ENCODE measurements around the gene SCAP.
"Not testable (repeated sequence)": the region's sequence is repeated elsewhere in the genome, so short reads cannot be mapped to it uniquely, and the experiment has no call there.

Gene SCAP

DNA sequence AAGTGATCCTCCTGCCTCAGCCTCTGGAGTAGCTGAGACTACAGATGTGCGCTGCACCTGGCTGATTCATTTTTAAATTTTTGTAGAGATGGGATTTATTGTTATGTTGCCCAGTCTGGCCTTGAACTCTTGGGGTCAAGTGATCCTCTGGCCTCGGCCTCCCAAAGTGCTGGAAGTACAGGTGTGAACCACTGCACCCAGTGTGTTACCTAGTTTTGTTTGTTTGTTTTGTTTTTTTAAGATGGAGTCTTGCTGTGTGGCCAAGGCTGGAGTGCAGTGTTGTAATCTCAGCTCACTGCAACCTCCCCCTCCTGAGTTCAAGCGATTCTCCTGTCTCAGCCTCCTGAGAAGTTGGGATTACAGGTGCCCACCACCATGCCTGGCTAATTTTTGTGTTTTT is 82.8 kb downstream of the SCAP start:
- DNase-seq, result no peak

DNA sequence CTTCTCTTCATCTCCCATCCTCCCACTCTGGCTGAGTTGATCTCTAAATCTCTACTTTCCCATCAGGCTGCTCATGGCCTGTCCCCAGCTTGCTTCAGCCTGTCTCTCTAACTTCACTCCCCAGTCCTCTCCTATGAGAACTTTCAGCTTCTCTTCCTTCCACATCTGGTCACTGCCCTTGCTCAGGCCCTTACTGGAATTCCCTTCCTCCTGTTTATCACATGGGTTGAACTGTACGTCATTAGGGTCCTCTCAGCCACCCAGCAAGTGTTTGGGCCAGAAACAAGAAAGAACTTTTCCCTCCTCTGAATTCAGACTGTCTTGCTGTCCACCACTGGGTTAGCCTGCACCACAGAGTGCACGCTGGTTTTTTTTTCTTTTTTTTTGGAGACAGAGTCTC is 89.9 kb downstream of the SCAP start:
- DNase-seq, result no peak

- DNase-seq, result no peak
Measured at GRCh38 chr3:47385007-47385406, 90.7 kb downstream of the SCAP start.

DNA sequence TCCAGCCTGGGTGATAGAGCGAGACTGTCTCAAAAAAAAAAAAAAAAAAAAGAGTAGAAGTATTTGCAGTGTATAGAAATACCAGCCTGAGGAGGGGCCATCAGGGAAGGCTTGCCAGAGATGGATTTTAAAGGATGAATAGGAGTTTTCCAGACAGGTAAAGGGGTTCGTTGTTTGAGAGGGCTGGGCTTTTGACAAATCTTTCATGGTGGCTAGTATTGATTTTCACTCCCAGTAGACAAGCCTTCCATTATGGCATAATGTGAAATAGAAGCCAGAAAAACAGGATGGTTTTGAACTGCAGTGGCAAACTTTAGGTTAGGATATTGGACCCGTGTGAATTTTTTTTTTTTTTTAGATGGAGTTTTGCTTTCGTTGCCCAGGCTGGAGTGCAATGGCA is 91.3 kb downstream of the SCAP start:
- DNase-seq, result no peak

DNA sequence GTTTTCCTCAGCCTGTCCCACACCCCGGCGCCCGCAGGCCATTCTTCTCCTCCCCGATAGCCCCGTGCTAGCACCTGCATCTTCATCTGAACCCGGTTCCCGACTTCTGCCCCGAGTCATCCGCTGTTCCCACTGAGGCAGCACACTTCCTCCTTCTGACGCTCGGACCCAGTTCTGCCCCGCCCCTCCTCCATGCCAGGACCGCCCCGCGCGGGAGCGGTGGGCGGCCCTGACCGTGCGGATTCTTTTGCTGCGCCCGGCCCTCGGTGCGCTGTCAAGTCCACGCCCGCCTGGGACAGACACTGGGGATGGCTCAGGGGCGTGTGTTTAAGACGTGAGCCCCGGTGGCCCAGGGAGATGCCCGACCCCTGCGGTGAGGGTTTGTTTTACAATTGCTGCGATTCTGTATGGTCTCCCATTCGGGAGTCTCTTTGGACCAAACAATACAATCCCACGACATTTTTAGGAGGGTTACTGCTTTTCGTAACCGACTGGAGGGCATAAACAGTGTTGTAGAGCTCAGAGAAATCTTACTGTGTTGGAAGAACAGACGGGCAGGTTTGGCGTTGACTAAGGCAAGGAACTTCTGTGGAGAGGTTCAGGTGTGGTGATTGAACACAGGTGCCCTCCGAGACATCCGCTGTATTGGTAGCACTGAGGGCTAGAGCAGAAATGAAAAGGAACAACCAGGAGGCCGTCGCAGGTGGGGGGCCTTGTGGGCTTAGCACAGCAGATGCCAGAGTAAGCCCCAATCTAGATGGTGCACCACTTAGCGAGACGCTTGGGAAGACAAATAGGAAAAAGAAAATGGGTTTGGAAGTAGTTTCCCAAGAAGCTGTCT is 94.2 kb downstream of the SCAP start:
- DNase-seq, result peak; percentile 54 to 65

DNA sequence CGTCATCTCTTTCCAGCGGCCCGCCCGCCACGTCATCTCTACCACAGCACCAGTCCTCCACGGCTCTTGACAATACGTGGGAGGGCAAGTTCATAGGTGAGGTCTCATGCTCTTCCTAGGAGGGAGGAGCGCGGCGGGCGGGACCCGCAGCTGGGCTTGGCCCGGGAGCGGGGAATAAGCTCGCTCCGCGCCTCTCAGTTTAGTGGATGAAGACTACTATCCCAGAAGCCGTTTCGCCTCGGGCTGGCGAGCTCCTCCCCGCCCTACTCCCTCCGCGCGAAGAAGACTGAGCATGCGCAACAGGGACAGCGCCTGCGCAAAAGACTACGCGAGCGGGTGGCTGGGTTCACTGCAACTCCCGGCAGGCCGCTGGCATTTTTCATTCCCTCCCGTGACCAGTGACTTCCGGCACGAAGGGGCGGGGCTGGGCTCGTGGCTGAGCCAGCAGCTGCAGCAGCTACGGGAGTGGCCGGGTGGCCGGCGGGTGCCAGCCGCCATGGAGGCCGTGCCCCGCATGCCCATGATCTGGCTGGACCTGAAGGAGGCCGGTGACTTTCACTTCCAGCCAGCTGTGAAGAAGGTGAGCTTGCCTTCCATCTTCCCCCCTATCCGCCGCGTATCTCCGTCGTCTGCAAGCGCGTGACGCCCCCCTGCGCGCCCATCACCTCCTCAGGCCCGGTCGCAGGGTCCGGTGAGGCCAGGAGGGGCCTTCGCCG is 95.0 kb downstream of the SCAP start, which contains the start of gene PTPN23:
Gene PTPN23, plus strand, starts transcription at position 421 of the 716 bp plus-strand sequence. Its CDS starts 76 bp downstream, at position 497.
- DNase-seq, result peak; percentile 96 to 97

DNA sequence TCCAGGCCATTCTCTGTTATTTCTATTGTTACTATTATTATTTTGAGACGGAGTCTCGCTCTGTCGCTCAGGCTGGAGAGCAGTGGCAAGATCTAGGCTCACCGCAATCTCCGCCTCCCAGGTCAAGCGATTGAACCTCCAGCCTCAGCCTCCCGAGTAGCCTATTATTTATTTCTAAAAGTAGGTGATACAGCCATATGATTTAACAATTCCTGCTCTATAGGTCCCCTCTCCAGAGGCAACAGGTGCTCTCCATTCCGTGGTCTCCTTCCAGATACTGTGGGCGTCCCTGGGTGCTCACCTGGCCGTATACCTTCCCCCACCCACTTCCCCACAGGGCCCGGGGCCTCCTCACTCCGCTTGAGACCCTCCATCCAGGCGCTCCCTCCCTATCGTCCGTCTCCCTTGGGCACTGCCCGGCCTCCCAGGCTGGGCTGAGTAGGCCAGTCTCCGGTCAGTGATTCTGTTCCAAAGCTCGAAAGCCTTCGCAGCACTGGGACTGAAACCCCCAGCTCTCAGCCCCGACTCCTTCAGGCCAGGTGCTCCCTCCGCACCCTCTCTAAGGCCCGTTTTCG is 95.6 kb downstream of the SCAP start:
- no peak for DNase-seq

GRCh38 chr3:47379411-47379899 is 96.3 kb downstream of the SCAP start:
- DNase-seq, result no peak

DNA sequence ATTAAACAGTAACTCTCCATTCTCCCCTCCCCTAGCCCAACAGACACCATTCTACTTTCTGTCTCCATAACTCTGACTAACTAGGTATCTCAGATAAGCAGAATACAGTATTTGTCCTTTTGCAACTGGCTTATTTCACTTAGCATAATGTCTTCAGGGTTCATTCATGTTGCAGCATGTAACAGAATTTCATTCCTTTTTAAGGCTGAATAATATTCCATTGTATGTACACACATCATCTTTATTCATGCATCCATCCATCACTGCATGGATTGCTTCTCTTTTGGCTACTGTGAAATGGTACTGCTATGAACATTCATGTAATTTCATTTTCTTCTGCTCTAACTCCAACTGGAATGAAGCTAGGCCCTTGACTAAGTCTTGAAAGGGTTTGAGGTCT is 96.9 kb downstream of the SCAP start:
- DNase-seq, result no peak

GRCh38 chr3:47377186-47377585 is 98.6 kb downstream of the SCAP start:
- no peak for DNase-seq

DNA sequence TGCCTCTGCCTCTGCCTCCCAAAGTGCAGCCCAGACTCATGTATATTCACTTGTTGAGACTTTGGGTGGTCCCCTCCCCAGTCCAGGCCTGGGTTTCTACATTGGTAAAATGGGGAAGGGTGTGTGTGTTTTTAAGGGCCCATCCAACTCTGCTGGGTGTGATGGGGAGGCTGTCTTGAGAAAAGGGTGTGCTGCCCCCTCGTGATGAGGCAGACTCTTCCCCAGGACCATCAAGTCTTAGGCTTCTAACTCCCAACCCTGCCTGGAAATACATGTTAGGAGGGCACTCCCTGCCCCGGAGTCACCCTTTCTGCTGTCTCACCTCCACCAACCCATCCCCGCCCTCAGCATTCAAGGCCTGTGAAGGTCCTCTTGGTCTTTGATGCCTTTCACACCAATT is 99.3 kb downstream of the SCAP start:
- DNase-seq, result no peak

DNA sequence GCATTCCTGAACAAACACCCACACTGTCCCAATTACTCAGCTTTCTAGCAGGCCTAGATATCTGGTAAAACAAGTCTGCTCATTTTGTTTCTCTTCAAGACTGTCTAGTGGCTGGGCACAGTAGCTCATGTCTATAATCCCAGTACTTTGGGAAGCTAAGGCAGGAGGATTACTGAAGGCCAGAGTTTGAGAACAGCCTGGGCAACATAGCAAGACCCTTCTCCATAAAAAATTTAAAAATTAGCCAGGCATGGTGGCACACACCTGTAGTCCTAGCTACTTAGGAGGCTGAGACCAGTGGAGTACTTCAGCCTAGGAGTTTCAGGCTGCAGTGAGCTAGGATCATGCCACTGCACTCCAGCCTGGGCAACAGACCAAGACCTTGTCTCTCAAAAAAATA is 101.2 kb downstream of the SCAP start:
- no peak for DNase-seq

DNA sequence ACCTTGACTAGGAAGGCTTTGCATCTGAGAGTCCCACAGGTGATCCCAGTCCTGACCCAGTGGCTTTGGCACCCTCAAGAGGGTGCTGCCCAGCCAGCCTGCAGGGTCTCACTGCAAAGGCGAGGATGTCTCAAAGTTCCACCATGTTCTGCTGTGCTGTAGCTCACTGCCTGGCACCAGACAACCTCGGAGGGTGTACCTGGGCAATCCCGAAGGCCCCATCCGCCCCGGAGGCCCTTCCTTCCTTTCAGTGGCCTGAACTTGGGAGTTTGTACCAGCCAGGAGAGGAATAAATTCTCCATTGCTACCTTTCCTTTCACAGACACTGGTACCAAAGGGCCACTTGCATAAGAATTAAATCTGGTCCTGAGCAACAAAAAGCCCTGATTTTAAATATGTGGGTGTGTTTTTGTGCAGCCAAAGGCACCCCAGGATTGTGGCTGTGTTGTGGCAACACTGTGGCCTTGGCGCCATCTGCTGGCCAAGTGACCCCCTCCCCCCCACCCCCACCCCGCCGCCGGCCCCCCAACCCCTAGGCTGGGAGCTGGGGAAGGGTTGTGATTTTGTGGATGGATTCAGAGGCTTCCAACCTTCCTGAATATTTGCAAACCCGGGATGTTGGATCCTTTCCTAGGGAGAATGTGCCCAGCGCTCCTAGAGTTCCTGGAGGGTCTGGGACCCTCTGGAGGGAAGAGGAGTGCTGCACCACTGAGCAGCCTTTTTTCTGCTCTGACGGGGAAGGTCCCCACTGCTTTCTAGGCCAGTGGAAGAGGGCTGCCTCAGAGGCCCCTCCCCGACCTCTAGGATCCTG is 104.6 kb downstream of the SCAP start:
- DNase-seq, result peak; percentile 24 to 29

DNA sequence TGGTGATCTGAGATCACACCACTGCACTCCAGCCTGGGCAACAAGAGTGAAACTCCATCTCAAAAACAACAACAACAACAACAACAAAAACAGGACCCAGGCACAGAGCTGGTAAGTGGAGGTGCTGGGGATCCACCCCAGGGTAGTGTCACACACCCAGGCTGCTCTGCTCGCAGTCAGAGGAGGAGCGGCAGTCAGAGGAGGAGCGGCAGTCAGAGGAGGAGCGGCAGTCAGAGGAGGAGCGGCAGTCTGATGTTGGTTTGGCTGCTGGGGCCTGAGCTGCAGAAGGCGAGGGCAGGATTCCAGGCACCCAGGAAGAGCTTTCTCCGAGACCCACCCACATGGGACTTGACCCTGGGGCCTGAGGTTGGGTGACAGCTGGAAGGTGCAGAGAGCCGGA is 105.7 kb downstream of the SCAP start:
- not testable (repeated sequence) for DNase-seq

DNA sequence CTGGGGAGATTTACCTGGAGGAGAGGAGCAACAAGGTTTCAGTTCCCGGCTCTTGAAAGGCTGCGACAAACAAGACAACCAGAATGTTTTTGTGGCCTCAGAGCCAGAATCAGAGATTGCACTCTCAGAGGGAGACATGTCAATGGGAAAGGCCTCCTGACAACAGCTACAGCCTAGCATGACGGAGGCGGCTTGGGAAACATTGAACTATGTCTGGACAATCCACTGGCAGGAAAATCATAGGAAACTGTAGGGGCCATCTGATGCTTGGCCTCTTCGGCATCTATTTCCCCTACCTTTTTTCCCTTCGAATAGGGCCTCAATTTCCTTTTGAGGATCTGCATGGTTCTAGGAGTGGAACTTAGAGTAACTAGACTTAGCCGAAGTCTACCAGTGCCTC is 108.1 kb downstream of the SCAP start:
- DNase-seq, result no peak

DNA sequence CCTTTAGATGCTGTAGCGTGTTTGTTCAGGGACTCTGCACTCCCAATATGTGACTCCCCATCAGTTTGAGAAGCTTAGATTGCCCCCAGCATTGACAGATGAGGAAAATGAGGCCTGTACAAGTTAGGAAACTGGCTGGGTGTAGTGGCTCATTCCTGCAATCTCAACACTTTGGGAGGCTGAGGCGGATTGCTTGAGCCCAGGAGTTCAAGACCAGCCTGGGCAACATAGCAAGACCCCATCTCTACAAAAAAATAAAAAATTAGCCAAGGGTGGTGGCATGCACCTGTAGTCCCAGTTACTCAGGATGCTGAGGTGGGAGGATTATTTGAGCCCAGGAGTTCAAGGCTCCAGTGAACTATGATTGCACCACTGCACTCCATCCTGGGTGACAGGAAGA is 108.9 kb downstream of the SCAP start:
- DNase-seq, result no peak

DNA sequence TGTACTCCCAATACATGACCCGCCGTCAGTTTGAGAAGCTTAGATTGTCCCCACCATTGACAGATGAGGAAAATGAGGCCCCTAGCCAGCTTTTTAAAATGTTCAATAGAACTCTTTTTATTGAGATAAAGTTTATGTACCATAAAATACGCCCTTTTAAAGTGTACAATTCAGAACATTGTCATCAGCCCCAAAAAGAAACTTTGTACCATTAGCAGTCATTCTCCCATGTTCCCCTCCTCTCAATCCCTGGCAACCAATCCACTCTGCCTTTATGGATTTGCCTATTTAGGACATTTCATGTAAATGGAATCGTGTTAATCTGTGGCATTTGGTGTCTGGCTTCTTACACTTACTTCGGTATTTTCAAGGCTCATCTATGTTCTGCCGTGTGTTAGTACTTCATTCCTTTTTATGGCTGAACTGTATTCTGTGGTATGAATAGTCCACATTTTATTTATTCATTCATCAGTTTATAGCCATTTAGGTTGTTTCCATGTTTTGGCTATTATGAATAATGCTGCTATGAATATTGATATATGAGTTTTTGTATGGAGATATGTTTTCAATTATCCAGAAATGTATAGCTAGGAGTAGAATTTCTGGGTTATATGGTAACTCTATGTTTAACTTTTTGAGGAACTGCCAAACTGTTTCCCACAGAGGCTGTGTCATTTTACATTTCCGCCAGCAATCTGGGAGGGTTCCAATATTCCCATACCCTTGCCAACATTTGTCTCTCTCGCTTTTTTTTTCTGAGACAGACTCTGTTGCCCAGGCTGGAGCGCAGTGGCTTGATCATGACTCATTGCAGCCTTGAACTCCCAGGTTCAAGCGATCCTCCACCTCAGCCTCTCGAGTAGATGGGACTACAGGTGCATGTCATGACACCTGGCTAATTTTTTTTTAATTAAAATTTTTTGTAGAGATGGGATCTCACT is 110.3 kb downstream of the SCAP start:
- no peak for DNase-seq

All from activated CD4-positive, alpha-beta T cell treated with anti-CD3 and anti-CD28 coated beads for 4 hours (primary cell).